ENCODE results near the gene NCOA5. TPM values are rescaled to one million over a fixed set of nuclear protein-coding genes. Genes with fewer than 3 reads are reported as not detected.
A peak's percentile ranks its signal among the peaks of the same experiment; 100 is the strongest.

NCOA5 gene
- total RNA-seq, 1 donor from 2014 or later = 48.6 TPM

- no peak overlapping the region for H3K27ac Mint-ChIP-seq
- H3K4me3 Mint-ChIP-seq = no peak overlapping the region
- no peak for TF ChIP-seq CTCF (conservative IDR thresholded peaks at IDR 0.05)
- H3K36me3 Mint-ChIP-seq = peaks cover 19% of the 10 kb centered on the region
- no peaks in the 10 kb centered on the region for H3K9me3 Mint-ChIP-seq
- DNase-seq (ENCODE audit: extremely low spot score, unreplicated experiment) = peak; percentile 58
- no peaks in the 10 kb centered on the region for H3K4me1 Mint-ChIP-seq (ENCODE audit: unreplicated experiment)
- peaks cover 80% of the 10 kb centered on the region for H3K27me3 Mint-ChIP-seq
These were observed 33.5 kb downstream of the NCOA5 start for GRCh38 chr20:46056027-46056833.

GRCh38 chr20:46055269-46055668, 34.5 kb downstream of the NCOA5 start:
- Mint-ChIP-seq H3K36me3 (peaks cover 12% of the 10 kb centered on the region), H3K27ac (no peak overlapping the region), H3K27me3 (peaks cover 83% of the 10 kb centered on the region), H3K4me1 (ENCODE audit: unreplicated experiment) (no peaks in the 10 kb centered on the region), H3K9me3 (no peaks in the 10 kb centered on the region), H3K4me3 (no peak overlapping the region)
- no peak for DNase-seq (ENCODE audit: extremely low spot score, unreplicated experiment)
- no peak for TF ChIP-seq CTCF (conservative IDR thresholded peaks at IDR 0.05)

GRCh38 chr20:46054606-46055005, 35.2 kb downstream of the NCOA5 start:
- Mint-ChIP-seq H3K36me3 (peaks cover 6% of the 10 kb centered on the region), H3K27me3 (peaks cover 81% of the 10 kb centered on the region), H3K4me3 (no peak overlapping the region), H3K27ac (no peak overlapping the region), H3K4me1 (ENCODE audit: unreplicated experiment) (no peaks in the 10 kb centered on the region), H3K9me3 (no peaks in the 10 kb centered on the region)
- no peak for DNase-seq (ENCODE audit: extremely low spot score, unreplicated experiment)
- no peak for TF ChIP-seq CTCF (conservative IDR thresholded peaks at IDR 0.05)

GRCh38 chr20:46053416-46053815, 36.3 kb downstream of the NCOA5 start:
- no peak for DNase-seq (ENCODE audit: extremely low spot score, unreplicated experiment)
- H3K27me3 Mint-ChIP-seq = peaks cover 79% of the 10 kb centered on the region
- H3K27ac Mint-ChIP-seq = no peak overlapping the region
- no peaks in the 10 kb centered on the region for H3K9me3 Mint-ChIP-seq
- H3K36me3 Mint-ChIP-seq = peaks cover 4% of the 10 kb centered on the region
- no peak for TF ChIP-seq CTCF (conservative IDR thresholded peaks at IDR 0.05)
- no peak overlapping the region for H3K4me3 Mint-ChIP-seq
- H3K4me1 Mint-ChIP-seq (ENCODE audit: unreplicated experiment) = no peaks in the 10 kb centered on the region

- TF ChIP-seq CTCF (conservative IDR thresholded peaks at IDR 0.05) = no peak
- peaks cover 4% of the 10 kb centered on the region for H3K36me3 Mint-ChIP-seq
- H3K27ac Mint-ChIP-seq = no peak overlapping the region
- H3K9me3 Mint-ChIP-seq = no peaks in the 10 kb centered on the region
- no peaks in the 10 kb centered on the region for H3K4me1 Mint-ChIP-seq (ENCODE audit: unreplicated experiment)
- DNase-seq (ENCODE audit: extremely low spot score, unreplicated experiment) = no peak
- no peak overlapping the region for H3K4me3 Mint-ChIP-seq
- peaks cover 77% of the 10 kb centered on the region for H3K27me3 Mint-ChIP-seq
These were observed 38.0 kb downstream of the NCOA5 start for GRCh38 chr20:46051556-46052308.
